Stomach smooth muscle (tissue), 2 donors: ENCODE measurements around the gene WRNIP1.

Experiments
- H3K27ac ChIP-seq: one replicate; pipeline ENCODE4 v1.7.0; 2013; ENCODE audit warnings: mild to moderate bottlenecking, low read length, inconsistent platforms
- H3K27me3 ChIP-seq, 2 donors: one replicate each; pipeline ENCODE4 v1.7.0; 2013; ENCODE audit warnings: low read length in 2 of 2; ENCODE audit not compliant: insufficient read depth in 2 of 2, control insufficient read depth in 1 of 2
- H3K36me3 ChIP-seq, 2 donors: one replicate each; pipeline ENCODE4 v1.7.0; 2013; ENCODE audit warnings: low read length in 2 of 2; ENCODE audit not compliant: control insufficient read depth in 2 of 2, insufficient read depth in 2 of 2
- H3K4me1 ChIP-seq: one replicate; pipeline ENCODE4 v1.7.0; 2013; ENCODE audit warnings: low read length; ENCODE audit not compliant: control insufficient read depth, insufficient read depth
- H3K4me3 ChIP-seq, 2 donors: one replicate each; pipeline ENCODE4 v1.7.0; 2013; ENCODE audit warnings: low read length in 2 of 2
- H3K9ac ChIP-seq, 2 donors: one replicate each; pipeline ENCODE4 v1.7.0; 2013; ENCODE audit warnings: low read length in 2 of 2, mild to moderate bottlenecking in 1 of 2
- H3K9me3 ChIP-seq, 2 donors: one replicate each; pipeline ENCODE4 v1.7.0; 2013; ENCODE audit warnings: low read length in 2 of 2; ENCODE audit not compliant: control insufficient read depth in 2 of 2
- donor health status: healthy.
- donor health status: Pancreatic carcinoma.

Gene WRNIP1

GRCh38 chr6:2807342-2808090, 42.3 kb downstream of the WRNIP1 start:
- H3K4me1 ChIP-seq = peaks cover 2% of the 10 kb centered on the region
- H3K27ac ChIP-seq = no peak overlapping the region
- no peaks in the 10 kb centered on the region for H3K27me3 ChIP-seq

GRCh38 chr6:2809015-2809414, 43.8 kb downstream of the WRNIP1 start:
- no peaks in the 10 kb centered on the region for H3K27me3 ChIP-seq
- no peak overlapping the region for H3K4me3 ChIP-seq
- no peak overlapping the region for H3K27ac ChIP-seq
- no peaks in the 10 kb centered on the region for H3K36me3 ChIP-seq
- no peak overlapping the region for H3K9ac ChIP-seq
- H3K4me1 ChIP-seq = peaks cover 2% of the 10 kb centered on the region
- H3K9me3 ChIP-seq = no peaks in the 10 kb centered on the region

More at GRCh38 chr6:2807342-2808090, 42.3 kb downstream of the WRNIP1 start:
- Histone ChIP-seq H3K9ac (no peak overlapping the region), H3K4me3 (no peak overlapping the region), H3K36me3 (no peaks in the 10 kb centered on the region), H3K9me3 (no peaks in the 10 kb centered on the region)

GRCh38 chr6:2810092-2810671, 45.0 kb downstream of the WRNIP1 start:
- no peaks in the 10 kb centered on the region for H3K4me1 ChIP-seq
- no peak overlapping the region for H3K9ac ChIP-seq
- H3K27ac ChIP-seq = no peak overlapping the region
- no peaks in the 10 kb centered on the region for H3K9me3 ChIP-seq
- no peaks in the 10 kb centered on the region for H3K36me3 ChIP-seq
- no peak overlapping the region for H3K4me3 ChIP-seq
- no peaks in the 10 kb centered on the region for H3K27me3 ChIP-seq

GRCh38 chr6:2812695-2813094, 47.5 kb downstream of the WRNIP1 start:
- no peak overlapping the region for H3K27ac ChIP-seq
- H3K27me3 ChIP-seq = no peaks in the 10 kb centered on the region
- H3K9ac ChIP-seq = no peak overlapping the region
- no peaks in the 10 kb centered on the region for H3K36me3 ChIP-seq
- peaks cover under 1% of the 10 kb centered on the region for H3K4me1 ChIP-seq
- H3K4me3 ChIP-seq = no peak overlapping the region
- peaks cover 0 to 7% of the 10 kb centered on the region in 2 donors for H3K9me3 ChIP-seq

- no peak overlapping the region for H3K9ac ChIP-seq
- peaks cover 12% of the 10 kb centered on the region for H3K4me1 ChIP-seq
- no peak overlapping the region for H3K27ac ChIP-seq
- peaks cover 0 to 7% of the 10 kb centered on the region in 2 donors for H3K9me3 ChIP-seq
- H3K4me3 ChIP-seq = no peak overlapping the region
- H3K27me3 ChIP-seq = no peaks in the 10 kb centered on the region
- H3K36me3 ChIP-seq = no peaks in the 10 kb centered on the region
These were observed 51.0 kb downstream of the WRNIP1 start for GRCh38 chr6:2816158-2816557.

- H3K4me3 ChIP-seq = peak overlapping the region; percentile 1 to 4
- H3K9me3 ChIP-seq = peaks cover 0 to 7% of the 10 kb centered on the region in 2 donors
- H3K36me3 ChIP-seq = no peaks in the 10 kb centered on the region
- H3K4me1 ChIP-seq = peaks cover 12% of the 10 kb centered on the region
- no peak overlapping the region for H3K27ac ChIP-seq
- no peak overlapping the region for H3K9ac ChIP-seq
- no peaks in the 10 kb centered on the region for H3K27me3 ChIP-seq
These were observed 52.8 kb downstream of the WRNIP1 start for GRCh38 chr6:2817903-2818443.

GRCh38 chr6:2818593-2818992, 53.4 kb downstream of the WRNIP1 start:
- Histone ChIP-seq H3K9ac (no peak overlapping the region), H3K27ac (no peak overlapping the region), H3K9me3 (peaks cover 0 to 7% of the 10 kb centered on the region in 2 donors), H3K36me3 (no peaks in the 10 kb centered on the region), H3K4me3 (peak overlapping the region; percentile 1 to 4), H3K27me3 (no peaks in the 10 kb centered on the region), H3K4me1 (peaks cover 12% of the 10 kb centered on the region)

GRCh38 chr6:2819115-2819514, 53.9 kb downstream of the WRNIP1 start:
- Histone ChIP-seq H3K4me1 (peaks cover 12% of the 10 kb centered on the region), H3K9me3 (peaks cover 0 to 7% of the 10 kb centered on the region in 2 donors), H3K27me3 (no peaks in the 10 kb centered on the region), H3K36me3 (no peaks in the 10 kb centered on the region), H3K4me3 (peak overlapping the region in 1 of 2 donors; percentile 1), H3K27ac (no peak overlapping the region), H3K9ac (no peak overlapping the region)

- H3K4me3 ChIP-seq = no peak overlapping the region
- peaks cover 12% of the 10 kb centered on the region for H3K4me1 ChIP-seq
- no peaks in the 10 kb centered on the region for H3K36me3 ChIP-seq
- H3K9me3 ChIP-seq = peaks cover 0 to 7% of the 10 kb centered on the region in 2 donors
- H3K27ac ChIP-seq = no peak overlapping the region
- H3K9ac ChIP-seq = no peak overlapping the region
- no peaks in the 10 kb centered on the region for H3K27me3 ChIP-seq
These were observed 54.8 kb downstream of the WRNIP1 start for GRCh38 chr6:2819978-2820377.

- H3K36me3 ChIP-seq = no peaks in the 10 kb centered on the region
- H3K27me3 ChIP-seq = no peaks in the 10 kb centered on the region
- no peak overlapping the region for H3K4me3 ChIP-seq
- H3K4me1 ChIP-seq = peaks cover 12% of the 10 kb centered on the region
- H3K27ac ChIP-seq = no peak overlapping the region
- no peak overlapping the region for H3K9ac ChIP-seq
- H3K9me3 ChIP-seq = peaks cover 0 to 7% of the 10 kb centered on the region in 2 donors
These were observed 55.2 kb downstream of the WRNIP1 start for GRCh38 chr6:2820415-2820814.

GRCh38 chr6:2821554-2821953, 56.4 kb downstream of the WRNIP1 start:
- Histone ChIP-seq H3K27ac (no peak overlapping the region), H3K27me3 (no peaks in the 10 kb centered on the region), H3K4me1 (peaks cover 12% of the 10 kb centered on the region), H3K36me3 (no peaks in the 10 kb centered on the region), H3K9ac (no peak overlapping the region), H3K4me3 (no peak overlapping the region), H3K9me3 (no peaks in the 10 kb centered on the region)
